Activated CD8-positive, alpha-beta memory T cell treated with anti-CD3 and anti-CD28 coated beads, Interleukin-2, amount 10 ng/mL, durations not matched to agents 7 days and 5 days (primary cell): ENCODE data around the gene TCP11X2. TPM values are rescaled to one million over a fixed set of nuclear protein-coding genes. Genes with fewer than 3 reads are reported as not detected.

Experiments used
- total RNA-seq, 2 experiments: library from RNA; stranded (reverse); gene quantifications; one replicate each; pipeline ENCODE4 v1.2.3, GENCODE V29; 2021

TCP11X2 gene
- total RNA-seq, 2 experiments from 2014 or later = not detected

Other genes starting within 250 kb of the TCP11X2 start
- not detected for gene NXF2, start 224.6 kb downstream of the TCP11X2 start, total RNA-seq
- not detected for gene NXF2B, start 31.8 kb downstream of the TCP11X2 start, total RNA-seq
- gene TMSB15A, start 44.9 kb upstream of the TCP11X2 start, total RNA-seq = under 1 TPM; 0.56 to 0.76 TPM
- gene ARMCX5, start 127.7 kb upstream of the TCP11X2 start, total RNA-seq = 1 to 10 TPM; 4.5 to 5.0 TPM
- gene GPRASP1, start 179.7 kb upstream of the TCP11X2 start, total RNA-seq = 1 to 10 TPM in 1 of 2 experiments, under 1 TPM in 1; 0.37 to 1.7 TPM
- under 1 TPM; 0.15 to 0.21 TPM for gene GPRASP2, start 240.6 kb upstream of the TCP11X2 start, total RNA-seq
- gene GPRASP3, start 248.9 kb upstream of the TCP11X2 start, total RNA-seq = 1 to 10 TPM; 2.0 to 2.4 TPM